SKM-1 (cell line): ENCODE data around the gene SAP25.
A peak's percentile ranks its signal among the peaks of the same experiment; 100 is the strongest.
"Not testable (repeated sequence)": the region's sequence is repeated elsewhere in the genome, so short reads cannot be mapped to it uniquely, and the experiment has no call there.

Source experiments
- DNase-seq: peaks from one replicate; lab custom pipeline; 2025; ENCODE audit not compliant: unreplicated experiment; lab: John Stamatoyannopoulos, UW

The SAP25 gene

GRCh38 chr7:100562195-100563099 lies 11.3 kb downstream of the SAP25 start:
- no peak for DNase-seq

GRCh38 chr7:100561491-100562194 lies 12.1 kb downstream of the SAP25 start:
- DNase-seq, result no peak

DNA sequence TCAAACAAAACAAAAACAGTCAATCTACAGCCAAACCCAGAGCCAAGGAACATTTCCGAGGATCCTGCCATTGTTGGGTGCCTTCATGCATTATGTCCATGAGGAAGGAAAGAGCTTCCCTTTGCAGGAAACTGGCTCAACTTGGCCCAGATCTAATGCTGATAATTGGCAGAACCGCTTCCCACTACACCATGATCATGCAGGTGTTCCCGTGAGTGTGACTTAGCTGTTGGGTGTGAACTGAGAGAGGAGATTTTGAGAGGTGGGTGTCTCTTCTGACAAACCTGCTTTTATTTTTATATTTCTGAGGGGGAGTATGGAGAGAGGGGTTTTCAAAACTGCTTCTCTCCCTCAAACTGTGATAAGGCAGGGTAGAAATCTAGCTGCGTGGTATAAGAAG lies 14.6 kb downstream of the SAP25 start:
- DNase-seq, result no peak

GRCh38 chr7:100556541-100556940 lies 17.2 kb downstream of the SAP25 start:
- DNase-seq, result peak; percentile 26

DNA sequence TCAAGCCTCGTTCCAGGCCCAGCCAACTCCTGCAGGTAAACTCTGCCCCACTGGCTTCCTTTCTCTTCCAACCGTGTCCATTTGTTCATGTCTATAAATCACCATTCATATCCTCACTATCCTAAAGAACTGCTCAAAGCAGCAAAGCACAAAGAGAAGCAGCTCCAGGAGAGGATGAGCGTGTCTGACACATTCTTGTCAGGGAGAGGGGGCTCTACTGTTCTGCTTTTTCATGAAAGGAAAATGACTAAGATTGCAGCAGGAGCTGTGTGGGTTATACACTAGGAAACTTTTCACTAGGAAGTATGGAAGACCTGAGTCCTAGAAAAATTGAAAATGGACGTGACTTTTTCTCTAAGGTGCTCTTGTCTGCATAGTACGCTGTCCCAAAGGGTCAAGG lies 18.0 kb downstream of the SAP25 start:
- no peak for DNase-seq

DNA sequence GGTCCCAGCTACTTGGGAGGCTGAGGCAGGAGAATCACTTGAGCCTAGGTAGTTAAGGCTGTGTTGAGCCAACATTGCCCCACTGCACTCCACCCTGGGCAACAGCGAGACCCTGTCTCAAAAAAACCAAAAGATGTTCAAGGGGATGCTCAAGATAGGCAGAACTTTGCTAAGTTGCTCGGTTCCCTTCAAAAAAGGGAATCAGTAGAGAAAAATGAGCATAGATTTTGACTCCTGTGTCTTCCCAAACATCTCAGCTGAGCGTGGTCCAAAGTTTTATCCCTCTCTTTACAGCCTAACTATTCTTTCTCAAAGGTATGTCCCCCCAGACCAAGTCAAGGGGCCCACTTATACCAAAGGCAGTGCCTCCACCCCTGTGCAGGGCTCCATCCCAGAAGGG lies 20.7 kb downstream of the SAP25 start:
- DNase-seq, result no peak

GRCh38 chr7:100552532-100552931 lies 21.2 kb downstream of the SAP25 start:
- DNase-seq, result no peak

GRCh38 chr7:100548446-100548845 lies 25.3 kb downstream of the SAP25 start:
- not testable (repeated sequence) for DNase-seq

DNA sequence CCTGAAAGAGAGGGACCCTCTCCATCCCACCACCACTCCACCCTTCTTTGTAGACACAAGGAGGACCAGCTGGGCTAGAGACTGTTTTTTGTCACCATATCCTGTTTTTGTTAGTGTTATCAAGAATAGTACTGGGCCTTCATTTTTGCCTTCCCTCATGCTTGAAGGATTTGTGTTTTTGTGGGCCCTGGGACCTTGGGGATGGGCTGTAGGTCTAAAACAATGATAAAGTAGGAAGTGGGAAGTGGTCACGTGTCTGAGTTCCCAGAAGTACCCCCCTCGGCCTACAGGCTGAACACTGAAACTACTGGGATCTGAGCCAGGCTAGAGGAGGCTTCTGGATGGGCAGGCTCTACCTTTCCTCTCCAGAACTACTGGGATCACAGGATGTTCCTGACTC lies 25.8 kb downstream of the SAP25 start:
- no peak for DNase-seq

DNA sequence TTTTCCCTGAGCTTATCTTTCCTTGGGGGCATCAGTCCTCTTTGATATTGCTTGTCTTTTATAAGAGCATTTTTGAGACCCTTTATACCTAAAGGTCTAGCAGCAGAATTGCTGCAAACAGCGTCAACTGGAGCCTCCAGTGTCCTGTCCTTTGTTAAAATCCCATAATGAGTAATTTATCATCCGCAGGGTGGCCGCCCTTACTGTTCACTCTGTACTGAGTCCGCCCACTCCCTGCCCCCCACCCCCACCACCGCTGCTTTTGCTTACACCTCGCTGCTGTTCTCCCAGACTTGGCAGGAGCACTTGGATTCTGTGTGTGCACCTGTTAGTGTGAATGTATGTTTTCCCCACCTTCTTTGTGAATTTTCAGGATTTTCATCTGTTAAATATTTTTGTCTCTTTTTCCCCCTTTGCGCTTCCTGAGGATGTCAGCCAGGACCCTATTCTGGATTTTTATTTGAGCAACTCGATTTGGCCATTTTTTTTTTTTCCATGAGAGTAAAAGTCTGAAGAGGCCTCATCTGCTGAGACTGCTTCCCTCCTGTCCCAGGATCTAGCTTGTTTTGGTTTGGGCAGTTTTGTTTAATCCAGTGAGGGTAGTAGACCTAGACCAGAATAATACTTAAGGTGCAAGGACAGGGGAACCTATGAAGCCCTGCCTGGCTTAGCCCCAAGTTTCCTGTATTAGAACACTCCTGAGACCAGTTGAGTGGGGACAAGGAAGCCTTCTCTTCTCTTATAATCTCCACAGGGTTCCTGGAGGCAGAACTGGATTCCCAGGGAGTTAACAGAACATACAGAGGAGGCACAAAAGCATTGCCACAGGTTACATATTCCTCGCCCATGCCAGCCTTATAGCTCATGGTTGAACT lies 26.5 kb downstream of the SAP25 start:
- no peak for DNase-seq

DNA sequence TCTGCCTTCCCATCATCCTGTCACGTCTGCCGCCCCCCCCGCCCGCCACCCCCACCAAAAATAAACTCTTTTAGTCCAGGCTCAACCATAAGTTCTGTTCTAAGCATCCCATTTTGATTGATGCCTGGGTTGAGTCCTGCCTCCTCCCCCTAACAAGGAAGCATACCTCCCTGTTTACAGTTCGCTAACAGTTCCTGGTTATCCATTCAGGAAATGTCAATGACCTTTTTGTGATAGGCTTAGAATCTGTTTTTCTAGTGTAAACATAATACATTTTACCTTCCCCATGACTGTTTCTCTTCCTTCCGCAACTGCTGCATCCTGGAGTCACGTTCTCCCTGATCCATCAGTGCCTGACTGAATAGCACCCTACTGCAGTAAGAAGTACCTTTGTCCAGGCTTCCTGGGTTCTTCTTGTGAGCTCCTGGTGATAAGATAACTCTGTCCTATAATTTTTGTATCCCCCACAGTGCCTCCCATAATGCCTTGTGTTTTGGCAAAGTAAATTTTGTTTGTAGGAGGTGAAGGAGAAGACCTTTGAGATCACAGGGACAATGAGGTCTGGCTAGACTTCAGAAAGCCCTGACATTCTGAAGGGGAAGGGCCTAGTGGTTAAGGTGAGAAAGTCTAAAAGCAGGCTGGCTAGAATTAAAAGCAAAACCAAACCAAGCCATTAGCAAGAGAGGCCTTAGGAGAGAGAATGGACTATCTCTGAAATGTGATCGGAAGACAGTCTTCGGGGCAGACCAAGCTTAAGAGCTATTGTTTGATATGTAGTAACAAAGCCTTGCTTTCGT lies 27.4 kb downstream of the SAP25 start:
- DNase-seq, result no peak

GRCh38 chr7:100545360-100546128 lies 28.2 kb downstream of the SAP25 start:
- no peak for DNase-seq

GRCh38 chr7:100544967-100545359 lies 28.7 kb downstream of the SAP25 start:
- DNase-seq, result no peak

- DNase-seq, result no peak
Observed at GRCh38 chr7:100544386-100544785, 29.3 kb downstream of the SAP25 start.

DNA sequence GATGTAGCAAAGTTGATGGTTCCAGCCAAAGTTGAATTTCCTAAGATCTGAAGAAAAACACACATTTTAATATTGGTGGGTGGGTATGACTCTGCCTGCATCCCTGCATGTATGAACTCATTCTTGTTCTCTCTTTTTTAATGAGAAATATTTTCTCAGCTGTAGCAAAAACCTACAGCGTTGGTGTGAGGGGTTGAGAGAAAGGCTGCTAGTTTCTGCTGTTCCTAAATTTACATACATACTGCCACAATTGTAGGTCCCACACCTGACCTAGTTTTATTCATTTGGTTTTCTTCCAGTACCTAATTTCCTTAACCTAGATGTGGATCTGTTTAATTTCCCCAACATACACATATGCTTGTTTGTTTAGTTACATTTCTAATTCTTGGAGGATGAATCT lies 30.1 kb downstream of the SAP25 start:
- DNase-seq, result no peak

DNA sequence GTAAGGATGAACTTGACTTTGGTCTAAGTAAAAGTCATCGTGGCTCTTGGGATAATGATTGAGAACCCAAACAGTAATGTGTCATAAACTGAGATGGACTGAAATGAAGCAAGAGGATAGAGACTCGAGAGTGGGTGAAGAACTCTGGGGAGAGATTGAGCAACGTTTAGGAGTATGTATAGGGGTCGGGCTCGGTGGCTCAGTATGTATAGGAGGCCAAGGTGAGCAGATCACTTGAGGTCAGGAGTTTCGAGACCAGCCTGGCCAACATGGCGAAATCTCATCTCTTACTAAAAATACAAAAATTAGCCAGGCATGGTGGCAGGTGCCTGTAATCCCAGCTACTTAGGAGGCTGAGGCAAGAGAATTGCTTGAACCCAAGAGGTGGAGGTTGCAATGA lies 32.4 kb downstream of the SAP25 start:
- DNase-seq, result not testable (repeated sequence)

GRCh38 chr7:100540073-100540723 lies 33.5 kb downstream of the SAP25 start:
- DNase-seq, result no peak

- no peak for DNase-seq
Observed at GRCh38 chr7:100539436-100540006, 34.2 kb downstream of the SAP25 start.
